Gastrocnemius medialis (tissue), 4 donors: ENCODE data around the gene COX6A1.

Experiments
- CTCF ChIP-seq, 5 experiments: fragments of 450-650 bp in 3 of 5; fragments of 200-600 bp in 2 of 5; sonication (generic) in 2 of 5; IDR thresholded peaks in 4 of 5; conservative IDR thresholded peaks in 1 of 5; 1 replicate in 4 of 5; 2 replicates in 1 of 5; pipeline ENCODE4 v1.5.1; 2016 to 2019; ENCODE audit warnings: antibody characterized with exemption in 5 of 5, mild to moderate bottlenecking in 3 of 5, moderate library complexity in 3 of 5
- POLR2A ChIP-seq, 2 donors: fragments of 450-650 bp; IDR thresholded peaks; one replicate each; pipeline ENCODE4 v1.6.1; 2017; ENCODE audit warnings: antibody characterized with exemption in 2 of 2, mild to moderate bottlenecking in 2 of 2, moderate library complexity in 2 of 2

- TF ChIP-seq CTCF (IDR thresholded peaks at IDR 0.05 in 4 of 5, conservative IDR thresholded peaks at IDR 0.05 in 1 of 5), result no peak
- no peak for TF ChIP-seq POLR2A (IDR thresholded peaks at IDR 0.05)
Observed at GRCh38 chr12:120462099-120462640, 24.3 kb downstream of the COX6A1 start.
